HG03432 (cell line): Measurements from ENCODE around the gene TTC31.
A peak's percentile ranks its signal among the peaks of the same experiment; 100 is the strongest.

Experiments used
- ATAC-seq: cut with Tn5 transposase; IDR thresholded peaks from one replicate; pipeline ENCODE4 v1.9.1; 2021; ENCODE audit warnings: mild to moderate bottlenecking, moderate library complexity; ENCODE audit not compliant: unreplicated experiment

TTC31 gene

GRCh38 chr2:74524955-74525716 is 42.3 kb downstream of the TTC31 start:
- ATAC-seq, result no peak

GRCh38 chr2:74525717-74526648 is 43.1 kb downstream of the TTC31 start, which contains the start of gene DQX1:
Gene DQX1 (minus strand): TSS chr2:74526231. CDS start chr2:74525729, 502 bp downstream.
- ATAC-seq, result no peak

- ATAC-seq, result no peak
Measured at GRCh38 chr2:74526649-74527230, 43.9 kb downstream of the TTC31 start.

- no peak for ATAC-seq
Measured at GRCh38 chr2:74527741-74528140, 44.9 kb downstream of the TTC31 start.

- ATAC-seq, result peak; percentile 6
Measured at GRCh38 chr2:74528600-74529356, 45.9 kb downstream of the TTC31 start.

GRCh38 chr2:74529357-74530238 is 46.7 kb downstream of the TTC31 start, which contains the start of the genes AUP1 and HTRA2:
Gene AUP1 (minus strand): TSS chr2:74529706. CDS start chr2:74529629, 77 bp downstream.
Gene HTRA2 (plus strand): TSS chr2:74529933. CDS start chr2:74530007, 74 bp downstream.
- ATAC-seq, result peak; percentile 84

GRCh38 chr2:74530239-74531187 is 47.6 kb downstream of the TTC31 start:
- ATAC-seq, result peak; percentile 29

- no peak for ATAC-seq
Measured at GRCh38 chr2:74531666-74532065, 48.8 kb downstream of the TTC31 start.

- no peak for ATAC-seq
Measured at GRCh38 chr2:74532222-74532621, 49.3 kb downstream of the TTC31 start.

- ATAC-seq, result no peak
Measured at GRCh38 chr2:74533464-74533863, 50.6 kb downstream of the TTC31 start.

- ATAC-seq, result no peak
Measured at GRCh38 chr2:74534411-74534810, 51.5 kb downstream of the TTC31 start.

GRCh38 chr2:74535440-74535965 is 52.6 kb downstream of the TTC31 start:
- no peak for ATAC-seq

GRCh38 chr2:74536166-74536950 is 53.5 kb downstream of the TTC31 start:
- no peak for ATAC-seq

GRCh38 chr2:74537140-74537539 is 54.3 kb downstream of the TTC31 start:
- ATAC-seq, result no peak

GRCh38 chr2:74538881-74539339 is 56.0 kb downstream of the TTC31 start:
- peak; percentile 54 for ATAC-seq

GRCh38 chr2:74540291-74540690 is 57.4 kb downstream of the TTC31 start:
- ATAC-seq, result no peak

GRCh38 chr2:74542978-74543377 is 60.1 kb downstream of the TTC31 start:
- no peak for ATAC-seq
